Measurements from ENCODE around the gene NSMF. TPM values are rescaled to one million over a fixed set of nuclear protein-coding genes. Genes with fewer than 3 reads are reported as not detected.
A peak's percentile ranks its signal among the peaks of the same experiment; 100 is the strongest.

NSMF gene
- polyA plus RNA-seq, 1 donor = 33.4 TPM

DNA sequence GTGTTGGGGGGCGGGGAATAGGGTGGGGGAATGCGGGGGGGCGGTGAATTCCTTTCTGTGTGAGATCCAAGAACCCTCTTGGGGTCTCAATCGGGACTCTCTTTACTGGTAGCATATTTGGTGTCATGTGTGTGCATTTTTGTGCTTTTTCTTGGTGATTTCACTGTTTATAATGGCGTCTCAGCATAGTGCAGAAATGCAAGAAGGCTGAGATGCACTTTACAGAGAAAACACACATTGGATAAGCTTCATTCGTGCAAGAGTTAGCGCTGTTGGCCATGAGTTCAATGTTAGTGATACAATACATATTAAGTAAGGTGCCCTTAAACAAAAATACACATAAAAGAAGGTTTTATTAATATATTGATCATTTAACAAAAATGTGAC is 17.2 kb downstream of the NSMF start:
- H3K36me3 ChIP-seq (ENCODE audit: control insufficient read depth, insufficient read depth, low read length) = no peaks in the 10 kb centered on the region
- peaks cover 19% of the 10 kb centered on the region for H3K4me1 ChIP-seq (ENCODE audit: control insufficient read depth, insufficient read depth, low read length)
- no peak for DNase-seq
- no peaks in the 10 kb centered on the region for H3K27me3 ChIP-seq (ENCODE audit: control insufficient read depth, insufficient read depth, low read length)
- H3K4me3 ChIP-seq (ENCODE audit: low read length) = peak overlapping the region; percentile 41
- peak overlapping the region; percentile 47 for H3K27ac ChIP-seq (ENCODE audit: low read length)
- no peaks in the 10 kb centered on the region for H3K9me3 ChIP-seq (ENCODE audit: control insufficient read depth, low read depth, low read length)
- 19% methylated on average over 2 of the region's 7 CpGs for WGBS (ENCODE audit: insufficient coverage, low lambda C conversion rate)

DNA sequence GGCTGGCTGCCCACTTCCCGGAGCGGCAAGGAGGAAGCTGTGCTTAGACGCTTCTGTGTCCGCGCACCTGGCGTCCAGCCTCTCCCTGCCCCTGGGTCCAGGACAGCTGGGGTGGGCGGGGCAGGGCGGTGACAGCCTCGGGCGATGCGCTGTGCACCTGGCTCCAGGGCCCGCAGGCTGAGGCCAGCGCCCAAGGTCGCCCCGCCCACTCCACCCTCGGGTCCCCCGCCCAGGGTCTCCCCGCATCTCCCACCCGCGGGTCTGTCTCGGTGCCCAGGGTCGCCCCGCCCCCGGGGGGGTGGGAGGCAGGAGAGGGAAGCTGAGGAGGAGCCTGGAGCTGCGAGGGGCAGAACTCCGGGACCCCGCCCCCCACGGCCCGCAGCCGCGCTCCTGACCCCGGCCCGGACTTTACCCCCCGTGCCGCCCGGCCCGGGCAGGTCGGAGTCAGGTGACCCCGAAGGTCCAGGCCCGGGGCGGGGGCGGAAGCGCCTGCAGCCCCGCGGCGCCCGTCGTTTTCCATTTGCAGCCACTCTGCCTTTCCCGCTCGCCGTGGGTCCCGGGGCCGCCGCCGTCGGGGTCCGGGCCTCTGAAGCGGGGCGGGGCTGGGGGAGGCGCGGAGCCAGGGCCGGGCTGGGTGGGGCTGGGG is 17.7 kb downstream of the NSMF start, which contains the start of gene ENTPD8:
Gene ENTPD8 (minus strand): TSS at position 69 of the 646 bp plus-strand sequence. CDS start 3,072 bp downstream, outside the sequence.
- no peaks in the 10 kb centered on the region for H3K36me3 ChIP-seq (ENCODE audit: control insufficient read depth, insufficient read depth, low read length)
- DNase-seq = peak; percentile 88 to 92
- no peaks in the 10 kb centered on the region for H3K9me3 ChIP-seq (ENCODE audit: control insufficient read depth, low read depth, low read length)
- H3K27ac ChIP-seq (ENCODE audit: low read length) = peak within 1 kb of the TSS; percentile 47
- no CpG with 5 or more reads among the region's 62 CpGs for WGBS (ENCODE audit: insufficient coverage, low lambda C conversion rate)
- H3K4me1 ChIP-seq (ENCODE audit: control insufficient read depth, insufficient read depth, low read length) = peaks cover 19% of the 10 kb centered on the region
- H3K4me3 ChIP-seq (ENCODE audit: low read length) = peak within 1 kb of the TSS; percentile 48
- H3K27me3 ChIP-seq (ENCODE audit: control insufficient read depth, insufficient read depth, low read length) = no peaks in the 10 kb centered on the region

DNA sequence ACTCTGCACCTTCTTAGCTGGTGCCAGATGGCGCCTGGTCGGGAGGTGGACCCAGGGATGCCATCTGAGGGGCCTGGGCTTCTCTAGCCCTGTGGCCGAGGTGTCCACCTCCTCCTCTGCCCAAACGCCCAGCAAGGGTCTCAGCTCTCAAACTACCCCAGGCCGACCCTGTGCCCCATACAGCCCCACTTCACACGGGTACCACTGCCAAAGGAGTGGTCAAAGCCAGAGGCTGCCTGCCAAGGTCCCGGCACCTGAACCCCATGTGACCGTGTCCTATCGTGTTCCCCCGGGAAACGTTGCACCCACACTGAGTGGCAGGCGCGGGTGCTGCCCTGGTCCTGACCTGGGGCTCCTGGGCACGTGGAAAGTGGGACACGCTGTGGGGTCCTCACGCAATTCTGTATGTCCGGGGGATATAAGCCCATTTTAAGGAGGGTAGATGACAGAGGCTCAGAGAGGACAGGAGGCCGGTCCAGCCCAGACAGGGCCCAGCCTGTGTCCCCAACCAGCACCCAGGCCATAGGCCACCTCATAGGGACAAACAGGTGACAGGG is 19.9 kb downstream of the NSMF start:
- Histone ChIP-seq H3K27me3 (ENCODE audit: control insufficient read depth, insufficient read depth, low read length) (no peaks in the 10 kb centered on the region), H3K36me3 (ENCODE audit: control insufficient read depth, insufficient read depth, low read length) (no peaks in the 10 kb centered on the region), H3K4me3 (ENCODE audit: low read length) (no peak overlapping the region), H3K9me3 (ENCODE audit: control insufficient read depth, low read depth, low read length) (peaks cover 2% of the 10 kb centered on the region), H3K4me1 (ENCODE audit: control insufficient read depth, insufficient read depth, low read length) (peaks cover 6% of the 10 kb centered on the region), H3K27ac (ENCODE audit: low read length) (no peak overlapping the region)
- no CpG with 5 or more reads among the region's 18 CpGs for WGBS (ENCODE audit: insufficient coverage, low lambda C conversion rate)
- no peak for DNase-seq

DNA sequence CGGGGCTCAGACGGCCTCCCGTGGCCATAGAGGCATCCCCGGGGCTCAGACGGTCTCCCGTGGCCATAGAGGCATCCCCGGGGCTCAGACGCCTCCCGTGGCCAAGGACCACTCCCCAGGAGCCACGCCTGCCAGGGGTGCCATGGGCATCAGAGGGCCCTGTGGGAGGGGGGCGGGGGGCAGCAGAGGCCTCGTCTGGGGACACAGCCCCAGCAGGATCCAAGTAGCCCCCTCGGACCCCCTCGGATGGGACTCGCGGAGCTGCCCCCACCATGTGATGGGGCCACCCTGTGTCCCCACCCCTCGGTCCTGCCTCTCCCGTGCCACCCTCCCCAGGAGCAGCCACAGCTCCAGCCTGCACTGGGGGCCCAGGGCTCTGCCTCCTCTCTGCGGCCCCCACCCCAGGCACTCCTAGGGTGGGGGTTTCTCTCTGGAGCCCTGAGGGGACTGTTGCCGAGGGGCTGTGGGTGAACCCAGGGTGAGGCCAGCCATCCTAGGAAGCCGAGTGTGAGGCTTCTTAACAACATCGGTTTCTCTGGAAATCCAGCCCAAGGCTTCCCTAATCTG is 20.5 kb downstream of the NSMF start:
- H3K36me3 ChIP-seq (ENCODE audit: control insufficient read depth, insufficient read depth, low read length) = no peaks in the 10 kb centered on the region
- WGBS (ENCODE audit: insufficient coverage, low lambda C conversion rate) = no CpG with 5 or more reads among the region's 22 CpGs
- DNase-seq = no peak
- peaks cover 6% of the 10 kb centered on the region for H3K4me1 ChIP-seq (ENCODE audit: control insufficient read depth, insufficient read depth, low read length)
- H3K27me3 ChIP-seq (ENCODE audit: control insufficient read depth, insufficient read depth, low read length) = no peaks in the 10 kb centered on the region
- no peak overlapping the region for H3K27ac ChIP-seq (ENCODE audit: low read length)
- peaks cover 2% of the 10 kb centered on the region for H3K9me3 ChIP-seq (ENCODE audit: control insufficient read depth, low read depth, low read length)
- H3K4me3 ChIP-seq (ENCODE audit: low read length) = no peak overlapping the region

GRCh38 chr9:137437691-137438590 is 21.2 kb downstream of the NSMF start:
- Histone ChIP-seq H3K4me3 (ENCODE audit: low read length) (no peak overlapping the region), H3K27ac (ENCODE audit: low read length) (no peak overlapping the region), H3K36me3 (ENCODE audit: control insufficient read depth, insufficient read depth, low read length) (peaks cover 3% of the 10 kb centered on the region), H3K9me3 (ENCODE audit: control insufficient read depth, low read depth, low read length) (peaks cover 2% of the 10 kb centered on the region), H3K4me1 (ENCODE audit: control insufficient read depth, insufficient read depth, low read length) (peaks cover 6% of the 10 kb centered on the region), H3K27me3 (ENCODE audit: control insufficient read depth, insufficient read depth, low read length) (no peaks in the 10 kb centered on the region)
- WGBS (ENCODE audit: insufficient coverage, low lambda C conversion rate) = no CpG with 5 or more reads among the region's 40 CpGs
- DNase-seq = no peak

- Histone ChIP-seq H3K27ac (ENCODE audit: low read length) (no peak overlapping the region), H3K4me3 (ENCODE audit: low read length) (no peak overlapping the region), H3K9me3 (ENCODE audit: control insufficient read depth, low read depth, low read length) (peaks cover 2% of the 10 kb centered on the region), H3K36me3 (ENCODE audit: control insufficient read depth, insufficient read depth, low read length) (peaks cover 3% of the 10 kb centered on the region), H3K4me1 (ENCODE audit: control insufficient read depth, insufficient read depth, low read length) (peaks cover 1% of the 10 kb centered on the region), H3K27me3 (ENCODE audit: control insufficient read depth, insufficient read depth, low read length) (no peaks in the 10 kb centered on the region)
- no CpG with 5 or more reads among the region's 24 CpGs for WGBS (ENCODE audit: insufficient coverage, low lambda C conversion rate)
- DNase-seq = no peak
Observed at GRCh38 chr9:137436761-137437600, 22.2 kb downstream of the NSMF start.

GRCh38 chr9:137435980-137436760 is 23.0 kb downstream of the NSMF start:
- no peaks in the 10 kb centered on the region for H3K4me1 ChIP-seq (ENCODE audit: control insufficient read depth, insufficient read depth, low read length)
- no peak overlapping the region for H3K27ac ChIP-seq (ENCODE audit: low read length)
- DNase-seq = no peak
- H3K36me3 ChIP-seq (ENCODE audit: control insufficient read depth, insufficient read depth, low read length) = peaks cover 3% of the 10 kb centered on the region
- H3K4me3 ChIP-seq (ENCODE audit: low read length) = no peak overlapping the region
- no CpG with 5 or more reads among the region's 42 CpGs for WGBS (ENCODE audit: insufficient coverage, low lambda C conversion rate)
- no peaks in the 10 kb centered on the region for H3K27me3 ChIP-seq (ENCODE audit: control insufficient read depth, insufficient read depth, low read length)
- peaks cover 2% of the 10 kb centered on the region for H3K9me3 ChIP-seq (ENCODE audit: control insufficient read depth, low read depth, low read length)

GRCh38 chr9:137435381-137435891 is 23.7 kb downstream of the NSMF start:
- Histone ChIP-seq H3K27me3 (ENCODE audit: control insufficient read depth, insufficient read depth, low read length) (no peaks in the 10 kb centered on the region), H3K4me3 (ENCODE audit: low read length) (no peak overlapping the region), H3K4me1 (ENCODE audit: control insufficient read depth, insufficient read depth, low read length) (no peaks in the 10 kb centered on the region), H3K9me3 (ENCODE audit: control insufficient read depth, low read depth, low read length) (peaks cover 2% of the 10 kb centered on the region), H3K27ac (ENCODE audit: low read length) (no peak overlapping the region), H3K36me3 (ENCODE audit: control insufficient read depth, insufficient read depth, low read length) (peaks cover 9% of the 10 kb centered on the region)
- no peak for DNase-seq
- no CpG with 5 or more reads among the region's 20 CpGs for whole genome bisulfite sequencing (ENCODE audit: insufficient coverage, low lambda C conversion rate)

Data from large intestine (tissue), 3 donors.